Right renal pelvis (tissue), 4 donors: ENCODE results near the gene DGKG. TPM values are rescaled to one million over a fixed set of nuclear protein-coding genes. Genes with fewer than 3 reads are reported as not detected.

Experiments used
- DNase-seq, 4 donors: peaks; one replicate each; pipeline ENCODE4 v3.0.0-alpha.2; 2013; ENCODE audit warnings: low read depth in 4 of 4, low spot score in 3 of 4, missing footprints in 1 of 4
- polyA plus RNA-seq, 4 donors: library from polyadenylated mRNA; unstranded; fragments of 120-200 nt; gene quantifications; one replicate each; pipeline ENCODE4 v1.2.1, GENCODE V29; 2013; ENCODE audit not compliant: insufficient read length in 4 of 4

Gene DGKG
- polyA plus RNA-seq, 4 donors, result 0.51 to 1.1 (median 0.73) TPM

GRCh38 chr3:186320862-186321568 lies 41.0 kb downstream of the DGKG start:
- no peak for DNase-seq

GRCh38 chr3:186319945-186320344 lies 42.1 kb downstream of the DGKG start:
- DNase-seq, result no peak

- DNase-seq, result no peak
Measured at GRCh38 chr3:186318135-186318534, 43.9 kb downstream of the DGKG start.

- no peak for DNase-seq
Measured at GRCh38 chr3:186317478-186317877, 44.6 kb downstream of the DGKG start.

DNA sequence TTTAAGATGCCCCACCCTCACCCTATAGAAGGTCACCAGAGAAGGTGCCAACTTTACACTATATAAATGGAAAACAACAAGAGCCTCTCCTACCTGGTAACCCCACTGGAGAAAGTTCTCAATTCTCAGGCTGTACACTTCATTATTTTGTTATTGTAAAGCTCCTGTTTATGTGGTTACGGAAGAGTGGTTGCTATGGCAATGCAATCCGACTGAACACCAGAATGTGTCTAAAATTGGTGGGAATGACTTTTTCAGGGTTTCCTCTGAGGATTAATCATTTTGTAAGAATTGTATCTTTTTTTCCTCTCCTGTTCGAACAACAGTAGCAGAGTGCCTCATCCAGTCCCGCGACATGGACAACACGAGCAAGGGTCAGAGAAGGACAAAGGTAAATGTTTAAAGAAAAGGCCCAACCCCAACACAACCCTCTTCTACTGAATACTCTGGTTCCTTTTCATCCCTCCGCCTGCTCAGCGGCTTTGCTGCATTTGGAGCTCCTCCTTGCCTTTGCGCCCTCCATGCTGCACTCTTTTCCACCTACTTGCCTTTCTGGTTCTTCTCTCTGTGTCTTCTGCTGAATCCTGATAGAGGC lies 45.3 kb downstream of the DGKG start:
- no peak for DNase-seq

DNA sequence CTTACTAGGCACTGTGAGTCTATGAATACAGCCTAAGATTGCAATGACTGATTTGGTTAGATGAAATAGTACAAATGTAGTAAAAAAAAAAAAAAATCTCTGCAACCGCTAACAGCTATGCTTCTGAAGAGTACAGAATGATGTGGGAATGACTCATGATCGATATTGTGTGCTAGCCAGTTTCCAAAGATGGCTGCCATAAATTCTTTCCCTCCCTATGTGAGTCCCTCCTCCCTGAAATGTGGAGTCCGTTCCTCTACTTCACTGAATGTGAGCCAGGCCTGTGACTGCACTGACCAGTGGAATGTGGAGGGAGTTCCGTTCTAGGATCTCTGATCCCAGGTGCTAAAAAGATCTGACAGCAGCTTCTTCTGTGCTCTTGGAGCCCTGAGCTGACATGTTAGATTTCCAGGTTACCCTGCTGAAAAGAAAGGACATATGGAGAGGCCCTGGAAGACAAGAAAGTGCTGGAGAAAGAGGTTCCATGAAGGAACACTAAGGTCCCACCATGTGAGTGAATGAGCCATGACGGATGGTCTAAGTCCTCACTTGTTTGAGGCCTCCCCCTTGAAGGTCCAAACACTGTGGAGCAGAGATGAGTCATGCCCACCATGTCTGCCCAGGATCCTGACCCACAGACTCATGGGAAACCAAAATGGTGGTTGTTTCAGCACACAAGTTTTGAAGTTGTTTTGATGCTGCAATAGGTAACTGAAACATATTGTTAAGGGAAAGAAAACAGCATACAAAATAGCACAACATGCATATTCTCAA lies 46.3 kb downstream of the DGKG start:
- DNase-seq, result no peak

GRCh38 chr3:186314896-186315295 lies 47.1 kb downstream of the DGKG start:
- DNase-seq, result no peak

DNA sequence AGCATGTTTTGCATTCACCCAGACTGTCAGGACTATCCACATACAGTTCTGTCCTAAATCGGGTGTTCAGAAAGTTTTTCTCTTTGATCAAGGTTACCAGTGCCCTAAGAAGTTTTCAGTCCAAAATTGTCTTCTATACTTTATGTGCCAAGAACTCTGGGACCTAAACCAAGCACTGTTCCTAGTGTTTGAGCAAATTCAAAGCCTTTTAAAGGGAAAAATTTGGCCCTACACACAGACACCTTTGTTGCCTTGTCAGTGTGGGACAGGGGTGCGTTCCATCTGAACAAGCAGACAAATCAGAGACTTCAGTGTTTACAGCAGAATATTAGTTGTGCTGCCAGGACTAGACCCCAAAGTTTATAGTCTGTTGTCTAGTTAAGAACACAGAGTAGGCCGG lies 50.6 kb downstream of the DGKG start:
- DNase-seq, result no peak

GRCh38 chr3:186308549-186308948 lies 53.5 kb downstream of the DGKG start:
- no peak for DNase-seq

DNA sequence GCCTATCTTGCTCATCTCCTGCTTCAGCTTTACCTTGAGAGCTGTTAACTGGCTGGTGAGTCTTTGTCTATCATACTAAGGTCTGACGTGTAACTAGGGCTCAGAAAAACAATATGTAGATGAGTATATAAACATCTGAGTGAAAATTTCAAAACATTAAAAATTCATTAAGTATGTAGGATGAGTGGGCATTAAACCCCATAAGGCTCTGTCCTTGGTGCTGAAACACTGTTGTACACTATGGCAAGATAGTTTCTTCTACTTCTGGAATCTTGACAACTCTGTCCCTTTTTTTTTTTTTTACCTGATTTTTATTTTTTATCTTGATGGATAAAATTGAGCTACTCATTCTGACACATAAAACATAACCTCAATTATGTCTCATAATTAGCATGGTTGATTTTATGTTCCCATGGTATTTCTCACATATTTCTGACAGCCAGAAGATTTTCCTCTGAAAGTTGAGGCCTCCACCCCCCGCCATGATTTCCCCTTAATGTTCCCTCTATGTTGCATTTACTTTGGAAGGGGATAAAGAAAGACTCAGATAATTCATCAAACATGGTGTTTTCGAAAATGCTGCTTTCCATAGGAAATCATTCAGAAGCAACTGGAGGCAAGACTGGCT lies 54.3 kb downstream of the DGKG start:
- peak; percentile 42 to 59 (median 54) for DNase-seq

DNA sequence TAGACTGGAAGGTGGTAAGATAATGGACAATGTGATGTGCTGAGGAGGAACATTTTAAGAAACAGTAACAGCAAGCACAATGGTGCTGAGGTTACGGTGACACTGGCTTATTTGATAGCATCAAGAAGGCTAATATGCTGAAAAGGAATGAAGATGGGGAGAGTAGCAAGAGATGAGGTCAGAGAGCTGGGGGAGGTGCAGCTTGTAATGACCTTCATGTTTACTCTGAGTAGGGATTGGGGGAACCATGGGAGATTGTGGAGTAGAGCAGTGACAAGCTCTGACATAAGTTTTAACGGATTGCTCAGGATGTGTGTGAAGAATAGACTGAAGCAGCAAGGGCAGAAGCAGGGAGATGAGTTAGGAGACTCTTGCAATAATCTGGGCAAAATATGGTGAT lies 56.7 kb downstream of the DGKG start:
- no peak for DNase-seq

- no peak for DNase-seq
Measured at GRCh38 chr3:186303965-186304364, 58.1 kb downstream of the DGKG start.

DNA sequence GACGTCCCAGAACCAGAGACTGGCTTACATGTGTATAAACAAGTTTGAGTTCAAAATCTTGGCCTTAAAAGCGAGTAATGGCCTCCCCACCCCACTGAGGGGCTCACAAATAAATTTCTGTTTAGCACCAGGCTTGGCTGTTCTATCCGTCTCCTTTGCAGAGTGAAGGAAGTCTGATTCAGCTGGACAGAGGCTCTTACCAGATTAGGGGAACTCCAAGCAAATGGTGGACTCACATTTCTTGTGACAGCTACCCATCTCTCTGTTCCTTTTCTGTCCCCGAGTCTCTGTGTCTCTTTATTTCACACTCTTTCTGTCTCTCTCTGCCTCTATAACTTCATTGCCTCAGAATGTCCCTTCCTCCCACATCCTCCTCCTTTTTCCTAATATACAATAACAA lies 62.7 kb downstream of the DGKG start:
- DNase-seq, result no peak

- no peak for DNase-seq
Measured at GRCh38 chr3:186298876-186299275, 63.2 kb downstream of the DGKG start.

- DNase-seq, result no peak
Measured at GRCh38 chr3:186290796-186291195, 71.2 kb downstream of the DGKG start.

DNA sequence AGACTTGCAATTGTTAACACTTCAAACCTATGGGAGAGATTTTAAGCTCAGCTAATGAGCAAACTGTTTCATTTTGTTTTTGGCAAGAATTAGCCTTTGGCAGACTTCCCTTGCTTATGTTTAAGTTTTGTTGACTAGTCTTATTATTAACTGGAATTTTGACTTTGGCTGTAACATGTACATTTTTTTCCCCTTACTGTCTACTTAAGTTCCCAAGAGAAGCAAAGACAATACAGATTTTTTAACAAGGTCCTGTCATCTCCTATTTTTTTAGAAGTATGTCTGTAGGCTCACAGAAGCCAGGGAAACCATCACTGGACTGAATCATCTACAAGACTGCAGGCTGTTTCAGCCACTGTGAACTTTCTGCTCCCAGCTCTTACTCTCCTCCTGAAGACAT lies 74.3 kb downstream of the DGKG start:
- no peak for DNase-seq

DNA sequence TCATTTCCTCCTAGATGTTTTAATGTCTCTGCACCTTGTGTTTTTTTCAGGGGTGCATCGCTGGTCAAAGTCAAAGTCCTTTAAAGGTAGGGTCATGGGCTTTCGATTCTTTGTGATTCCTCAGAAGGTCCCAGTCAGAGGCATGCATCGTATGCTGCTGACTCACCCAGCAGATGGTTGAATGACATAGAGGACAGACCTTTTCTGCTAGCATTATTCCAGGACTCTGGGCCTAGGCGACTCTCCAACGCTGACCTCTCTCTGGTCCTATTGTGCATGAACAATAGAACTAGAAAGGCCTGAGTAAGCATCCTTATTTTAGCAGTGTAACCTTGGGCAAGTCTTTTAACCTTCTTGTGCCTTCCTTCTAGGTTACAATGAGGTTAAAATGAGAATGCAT lies 75.9 kb downstream of the DGKG start:
- no peak for DNase-seq

GRCh38 chr3:186284661-186285060 lies 77.4 kb downstream of the DGKG start:
- DNase-seq, result no peak

GRCh38 chr3:186284349-186284652 lies 77.7 kb downstream of the DGKG start:
- DNase-seq, result no peak

DNA sequence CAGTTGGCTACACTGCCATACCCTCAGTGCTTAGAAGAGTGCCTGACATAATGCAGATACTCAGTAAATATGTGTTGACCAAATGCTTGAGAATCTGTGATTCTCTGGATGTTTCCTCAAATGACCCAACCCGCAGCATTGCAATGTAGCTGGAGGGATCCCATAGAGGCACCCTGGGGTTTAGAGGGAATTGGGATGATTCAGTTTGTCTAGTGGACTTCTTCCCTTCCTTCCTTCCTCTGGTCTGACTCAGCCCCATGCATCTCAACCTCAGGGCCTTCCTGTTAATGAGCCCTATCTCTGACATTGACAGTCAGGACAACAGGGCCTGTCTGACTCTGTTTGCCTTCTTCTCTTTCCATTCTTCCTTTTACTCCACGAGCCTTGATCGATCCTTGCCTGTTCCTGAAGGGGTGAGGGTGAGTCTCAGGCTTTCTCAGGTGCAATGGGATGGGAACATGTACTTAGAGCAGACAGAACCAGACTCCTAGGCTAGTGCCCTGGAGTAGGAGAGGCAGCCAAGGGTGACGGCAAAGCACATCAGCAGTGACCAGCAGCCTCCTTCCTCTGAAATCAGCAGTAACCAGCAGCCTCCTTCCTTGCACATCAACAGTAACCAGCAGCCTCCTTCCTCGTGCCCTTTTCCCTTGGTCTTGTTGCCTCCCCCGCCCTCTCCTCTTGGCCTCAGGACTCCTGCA lies 78.2 kb downstream of the DGKG start:
- no peak for DNase-seq

GRCh38 chr3:186283096-186283495 lies 78.9 kb downstream of the DGKG start:
- no peak for DNase-seq
